ENCODE data around the gene NACC2. TPM values are rescaled to one million over a fixed set of nuclear protein-coding genes. Genes with fewer than 3 reads are reported as not detected.

NACC2 gene
- total RNA-seq, 1 donor from 2014 or later: 34.0 TPM

DNA sequence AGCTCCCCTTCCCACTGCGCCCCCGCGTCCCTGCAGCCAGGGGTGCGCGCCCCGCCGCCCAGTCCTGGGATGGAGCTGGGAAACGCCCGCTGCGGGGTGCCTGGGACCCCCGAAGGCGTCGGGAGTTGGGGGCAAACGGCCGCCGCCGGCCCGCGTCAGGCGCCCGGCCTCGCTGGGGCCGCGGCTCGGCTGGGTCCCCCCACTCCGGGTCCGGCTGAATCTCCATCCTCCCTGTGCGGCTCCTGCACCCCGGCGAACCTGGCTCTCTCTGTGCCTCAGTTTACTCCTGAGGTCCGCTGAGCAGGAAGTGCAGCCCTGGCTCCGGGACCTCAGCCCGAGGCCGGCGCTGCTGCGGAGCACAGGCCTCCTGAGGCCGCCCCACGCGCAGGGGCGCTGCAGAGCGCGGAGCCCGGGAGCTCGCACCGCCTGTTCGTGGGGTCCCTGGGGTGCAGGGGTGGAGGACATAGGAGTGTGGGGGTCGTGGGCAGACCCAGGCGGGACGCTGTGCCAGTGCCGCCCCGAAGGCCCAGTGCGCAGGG, 37.5 kb upstream of the NACC2 start:
- DNase-seq (ENCODE audit: low read depth): no peak
- no peaks in the 10 kb centered on the region for H4K20me1 ChIP-seq (ENCODE audit: insufficient read depth, low read length)
- H3K9me3 ChIP-seq (ENCODE audit: insufficient read depth, low read depth, low read length): no peaks in the 10 kb centered on the region
- Mint-ChIP-seq H3K9me3 (ENCODE audit: unreplicated experiment) (no peaks in the 10 kb centered on the region), H3K27me3 (ENCODE audit: low read depth, unreplicated experiment) (peaks cover 52% of the 10 kb centered on the region), H3K4me3 (ENCODE audit: unreplicated experiment) (no peak overlapping the region), H3K27ac (ENCODE audit: unreplicated experiment) (no peak overlapping the region), H3K4me1 (ENCODE audit: low read depth, unreplicated experiment) (peaks cover 1% of the 10 kb centered on the region), H3K36me3 (ENCODE audit: low read depth, unreplicated experiment) (no peaks in the 10 kb centered on the region)
- no peak overlapping the region for H3K27ac ChIP-seq (ENCODE audit: low read depth, low read length)
- H3K9ac ChIP-seq (ENCODE audit: low read length): no peak overlapping the region
- no peaks in the 10 kb centered on the region for H3K36me3 ChIP-seq (ENCODE audit: insufficient read depth, low read length)
- TF ChIP-seq, protein P1, sequence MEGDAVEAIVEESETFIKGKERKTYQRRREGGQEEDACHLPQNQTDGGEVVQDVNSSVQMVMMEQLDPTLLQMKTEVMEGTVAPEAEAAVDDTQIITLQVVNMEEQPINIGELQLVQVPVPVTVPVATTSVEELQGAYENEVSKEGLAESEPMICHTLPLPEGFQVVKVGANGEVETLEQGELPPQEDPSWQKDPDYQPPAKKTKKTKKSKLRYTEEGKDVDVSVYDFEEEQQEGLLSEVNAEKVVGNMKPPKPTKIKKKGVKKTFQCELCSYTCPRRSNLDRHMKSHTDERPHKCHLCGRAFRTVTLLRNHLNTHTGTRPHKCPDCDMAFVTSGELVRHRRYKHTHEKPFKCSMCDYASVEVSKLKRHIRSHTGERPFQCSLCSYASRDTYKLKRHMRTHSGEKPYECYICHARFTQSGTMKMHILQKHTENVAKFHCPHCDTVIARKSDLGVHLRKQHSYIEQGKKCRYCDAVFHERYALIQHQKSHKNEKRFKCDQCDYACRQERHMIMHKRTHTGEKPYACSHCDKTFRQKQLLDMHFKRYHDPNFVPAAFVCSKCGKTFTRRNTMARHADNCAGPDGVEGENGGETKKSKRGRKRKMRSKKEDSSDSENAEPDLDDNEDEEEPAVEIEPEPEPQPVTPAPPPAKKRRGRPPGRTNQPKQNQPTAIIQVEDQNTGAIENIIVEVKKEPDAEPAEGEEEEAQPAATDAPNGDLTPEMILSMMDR (IDR thresholded peaks at IDR 0.05; ENCODE audit: insufficient read depth, low read depth, low read length): no peak
- TF ChIP-seq EZH2 (IDR thresholded peaks at IDR 0.05; ENCODE audit: insufficient read depth, low read length): peak; percentile 86
- no peaks in the 10 kb centered on the region for H3K79me2 ChIP-seq (ENCODE audit: insufficient read depth, low read length)
- H3K4me2 ChIP-seq (ENCODE audit: low read length): peak overlapping the region; percentile 30
- no peaks in the 10 kb centered on the region for H3K4me1 ChIP-seq (ENCODE audit: insufficient read depth, low read length)
- FAIRE-seq: no peak
- H2AFZ ChIP-seq (ENCODE audit: low read depth, low read length): no peak overlapping the region
- no peak overlapping the region for H3K4me3 ChIP-seq (ENCODE audit: insufficient read depth, low read depth, low read length)
- peaks cover 54% of the 10 kb centered on the region for H3K27me3 ChIP-seq (ENCODE audit: insufficient read depth, low read length)

DNA sequence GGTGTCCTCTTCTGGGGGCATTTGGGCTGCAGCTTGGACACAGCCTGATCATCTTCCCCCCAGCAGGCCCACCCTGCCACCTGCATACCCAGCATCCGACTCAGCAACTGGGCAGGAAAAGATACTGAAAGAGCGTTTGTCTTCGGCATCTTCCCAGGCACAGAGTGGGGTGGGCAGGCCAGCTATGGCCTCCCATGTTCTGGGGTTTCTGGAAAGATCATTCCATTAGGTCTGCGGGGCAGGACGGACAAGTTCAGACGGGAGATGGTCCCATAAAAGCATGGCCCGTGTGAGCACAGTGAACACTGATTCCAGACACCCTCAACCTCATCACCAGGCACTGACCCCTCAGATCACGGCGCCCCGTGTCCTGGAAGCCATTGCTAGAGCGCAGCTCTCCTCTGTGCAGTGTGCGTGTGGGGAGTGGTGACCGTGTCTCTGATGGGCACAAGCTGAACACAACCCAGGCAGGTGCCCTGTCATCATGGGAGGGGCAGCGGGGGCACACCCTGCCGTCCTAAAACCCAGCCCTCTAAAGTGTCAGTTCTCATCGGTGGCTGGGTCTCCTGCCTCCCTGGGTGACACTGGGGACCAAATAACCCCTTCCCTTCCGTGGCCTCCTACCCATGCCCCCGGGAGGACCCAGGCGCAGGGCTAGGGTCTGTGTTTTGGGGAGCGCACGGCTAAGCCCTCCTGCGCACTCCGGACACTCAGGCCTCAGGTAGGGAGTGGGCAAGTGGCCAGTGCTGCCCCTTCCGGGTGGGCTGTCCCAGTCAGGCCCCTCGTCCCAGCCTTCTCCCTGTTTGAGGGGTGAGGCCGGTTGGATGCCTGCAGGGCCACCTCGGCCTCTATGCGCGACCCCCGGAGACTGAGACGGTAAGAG, 36.8 kb upstream of the NACC2 start:
- H3K36me3 ChIP-seq (ENCODE audit: insufficient read depth, low read length): no peaks in the 10 kb centered on the region
- no peak overlapping the region for H3K4me3 ChIP-seq (ENCODE audit: insufficient read depth, low read depth, low read length)
- no peaks in the 10 kb centered on the region for H3K79me2 ChIP-seq (ENCODE audit: insufficient read depth, low read length)
- Mint-ChIP-seq H3K4me3 (ENCODE audit: unreplicated experiment) (no peak overlapping the region), H3K27ac (ENCODE audit: unreplicated experiment) (peak overlapping the region; percentile 66), H3K4me1 (ENCODE audit: low read depth, unreplicated experiment) (peaks cover 1% of the 10 kb centered on the region), H3K36me3 (ENCODE audit: low read depth, unreplicated experiment) (no peaks in the 10 kb centered on the region), H3K9me3 (ENCODE audit: unreplicated experiment) (no peaks in the 10 kb centered on the region), H3K27me3 (ENCODE audit: low read depth, unreplicated experiment) (peaks cover 48% of the 10 kb centered on the region)
- no peak overlapping the region for H3K9ac ChIP-seq (ENCODE audit: low read length)
- H4K20me1 ChIP-seq (ENCODE audit: insufficient read depth, low read length): no peaks in the 10 kb centered on the region
- no peak overlapping the region for H2AFZ ChIP-seq (ENCODE audit: low read depth, low read length)
- H3K4me1 ChIP-seq (ENCODE audit: insufficient read depth, low read length): no peaks in the 10 kb centered on the region
- no peak overlapping the region for H3K4me2 ChIP-seq (ENCODE audit: low read length)
- no peaks in the 10 kb centered on the region for H3K9me3 ChIP-seq (ENCODE audit: insufficient read depth, low read depth, low read length)
- peak; percentile 42 for TF ChIP-seq EZH2 (IDR thresholded peaks at IDR 0.05; ENCODE audit: insufficient read depth, low read length)
- TF ChIP-seq, protein P1 (IDR thresholded peaks at IDR 0.05; ENCODE audit: insufficient read depth, low read depth, low read length): no peak
- H3K27me3 ChIP-seq (ENCODE audit: insufficient read depth, low read length): peaks cover 54% of the 10 kb centered on the region
- no peak overlapping the region for H3K27ac ChIP-seq (ENCODE audit: low read depth, low read length)
- DNase-seq (ENCODE audit: low read depth) (no peak), FAIRE-seq (no peak)

DNA sequence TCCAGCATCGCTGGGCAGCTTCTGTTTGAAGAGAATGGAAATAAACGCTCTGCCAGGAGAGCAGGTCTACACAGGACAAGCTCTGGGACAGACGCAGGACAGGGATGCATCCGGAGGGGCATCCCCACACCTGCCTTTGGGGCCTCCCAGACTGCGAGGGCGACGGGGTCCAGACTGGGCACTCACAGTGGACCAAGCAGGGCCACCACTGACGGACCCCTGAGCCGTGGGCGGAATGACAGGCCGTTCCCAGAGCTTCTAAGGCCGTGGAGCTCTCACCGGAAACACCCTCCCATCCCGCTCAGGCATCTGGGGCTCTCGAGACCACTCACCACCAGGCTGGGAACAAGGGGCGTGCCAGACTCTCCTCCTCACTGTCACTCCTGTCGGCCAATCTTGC, 34.1 kb upstream of the NACC2 start:
- FAIRE-seq: no peak
- H3K4me3 Mint-ChIP-seq (ENCODE audit: unreplicated experiment): no peak overlapping the region
- peaks cover 5% of the 10 kb centered on the region for H4K20me1 ChIP-seq (ENCODE audit: insufficient read depth, low read length)
- peaks cover 3% of the 10 kb centered on the region for H3K9me3 Mint-ChIP-seq (ENCODE audit: unreplicated experiment)
- H3K4me3 ChIP-seq (ENCODE audit: insufficient read depth, low read depth, low read length): no peak overlapping the region
- H3K27me3 ChIP-seq (ENCODE audit: insufficient read depth, low read length): peaks cover 36% of the 10 kb centered on the region
- no peak overlapping the region for H3K4me2 ChIP-seq (ENCODE audit: low read length)
- no peak overlapping the region for H3K27ac Mint-ChIP-seq (ENCODE audit: unreplicated experiment)
- H3K27ac ChIP-seq (ENCODE audit: low read depth, low read length): no peak overlapping the region
- peaks cover 3% of the 10 kb centered on the region for H3K9me3 ChIP-seq (ENCODE audit: insufficient read depth, low read depth, low read length)
- H3K79me2 ChIP-seq (ENCODE audit: insufficient read depth, low read length): no peaks in the 10 kb centered on the region
- no peaks in the 10 kb centered on the region for H3K36me3 Mint-ChIP-seq (ENCODE audit: low read depth, unreplicated experiment)
- no peak overlapping the region for H3K9ac ChIP-seq (ENCODE audit: low read length)
- no peak overlapping the region for H2AFZ ChIP-seq (ENCODE audit: low read depth, low read length)
- H3K4me1 Mint-ChIP-seq (ENCODE audit: low read depth, unreplicated experiment): peaks cover 1% of the 10 kb centered on the region
- H3K4me1 ChIP-seq (ENCODE audit: insufficient read depth, low read length): no peaks in the 10 kb centered on the region
- DNase-seq (ENCODE audit: low read depth): no peak
- TF ChIP-seq EZH2 (IDR thresholded peaks at IDR 0.05; ENCODE audit: insufficient read depth, low read length): no peak
- TF ChIP-seq, protein P1 (IDR thresholded peaks at IDR 0.05; ENCODE audit: insufficient read depth, low read depth, low read length): no peak
- no peaks in the 10 kb centered on the region for H3K36me3 ChIP-seq (ENCODE audit: insufficient read depth, low read length)
- peaks cover 39% of the 10 kb centered on the region for H3K27me3 Mint-ChIP-seq (ENCODE audit: low read depth, unreplicated experiment)

All from astrocyte (in vitro differentiated cells and primary cell).